Cardiac fibroblast (primary cell): Measurements from ENCODE around the gene GPRASP1.

Experiments used
- DNase-seq, 2 donors: peaks; one replicate each; pipeline versions ENCODE4 v3.0.0 to v3.0.0-alpha.2; 2010; ENCODE audit warnings: low read depth in 2 of 2
- H3K4me3 ChIP-seq, 2 donors: replicated peaks in 1 of 2; 1 replicate in 1 of 2; 2 replicates in 1 of 2; pipeline ENCODE4 v1.5.1; 2011; ENCODE audit warnings: low read depth in 2 of 2, low read length in 2 of 2, mild to moderate bottlenecking in 2 of 2, moderate library complexity in 1 of 2
- CTCF ChIP-seq: IDR thresholded peaks from one replicate; pipeline ENCODE4 v1.5.1; 2011; ENCODE audit warnings: low read depth, mild to moderate bottlenecking, low read length, inconsistent platforms

The GPRASP1 gene

GRCh38 chrX:102651242-102652011, at the start of gene GPRASP1:
TSS of gene GPRASP1 (plus strand) at chrX:102651483. CDS start at chrX:102653914, 2,431 bp downstream.
- DNase-seq: peak; percentile 15 to 43
- H3K4me3 ChIP-seq: peak within 1 kb of the TSS; percentile 54
- no peak for TF ChIP-seq CTCF

GRCh38 chrX:102604327-102604726, 47.0 kb upstream of the GPRASP1 start:
- peak in 1 of 2 donors; percentile 9 for DNase-seq
- no peak overlapping the region for H3K4me3 ChIP-seq
- TF ChIP-seq CTCF: no peak

- no peak for DNase-seq
- no peak overlapping the region for H3K4me3 ChIP-seq
Observed at GRCh38 chrX:102606115-102606514, 45.2 kb upstream of the GPRASP1 start.

GRCh38 chrX:102610905-102611304, 40.4 kb upstream of the GPRASP1 start:
- no peak for TF ChIP-seq CTCF
- no peak overlapping the region for H3K4me3 ChIP-seq
- no peak for DNase-seq

More at GRCh38 chrX:102606115-102606514, 45.2 kb upstream of the GPRASP1 start:
- no peak for TF ChIP-seq CTCF

- no peak for DNase-seq
- no peak for TF ChIP-seq CTCF
- H3K4me3 ChIP-seq: no peak overlapping the region
Observed at GRCh38 chrX:102624105-102624504, 27.2 kb upstream of the GPRASP1 start.

GRCh38 chrX:102627640-102628039, 23.6 kb upstream of the GPRASP1 start:
- no peak overlapping the region for H3K4me3 ChIP-seq
- no peak for DNase-seq
- TF ChIP-seq CTCF: no peak
